T-helper 22 cell (primary cell): ENCODE measurements around the gene CYP26A1.
"Not testable (repeated sequence)": the region's sequence is repeated elsewhere in the genome, so short reads cannot be mapped to it uniquely, and the experiment has no call there.

Experiments used
- DNase-seq: peaks from one replicate; pipeline ENCODE4 v3.0.0-alpha.2; 2020; ENCODE audit warnings: low read depth

The CYP26A1 gene

GRCh38 chr10:93080350-93081046 lies 6.8 kb downstream of the CYP26A1 start:
- DNase-seq = no peak

GRCh38 chr10:93081318-93081717 lies 7.6 kb downstream of the CYP26A1 start:
- no peak for DNase-seq

- DNase-seq = no peak
Measured at GRCh38 chr10:93081834-93082233, 8.1 kb downstream of the CYP26A1 start.

GRCh38 chr10:93083743-93084539 lies 10.2 kb downstream of the CYP26A1 start:
- DNase-seq = no peak

DNA sequence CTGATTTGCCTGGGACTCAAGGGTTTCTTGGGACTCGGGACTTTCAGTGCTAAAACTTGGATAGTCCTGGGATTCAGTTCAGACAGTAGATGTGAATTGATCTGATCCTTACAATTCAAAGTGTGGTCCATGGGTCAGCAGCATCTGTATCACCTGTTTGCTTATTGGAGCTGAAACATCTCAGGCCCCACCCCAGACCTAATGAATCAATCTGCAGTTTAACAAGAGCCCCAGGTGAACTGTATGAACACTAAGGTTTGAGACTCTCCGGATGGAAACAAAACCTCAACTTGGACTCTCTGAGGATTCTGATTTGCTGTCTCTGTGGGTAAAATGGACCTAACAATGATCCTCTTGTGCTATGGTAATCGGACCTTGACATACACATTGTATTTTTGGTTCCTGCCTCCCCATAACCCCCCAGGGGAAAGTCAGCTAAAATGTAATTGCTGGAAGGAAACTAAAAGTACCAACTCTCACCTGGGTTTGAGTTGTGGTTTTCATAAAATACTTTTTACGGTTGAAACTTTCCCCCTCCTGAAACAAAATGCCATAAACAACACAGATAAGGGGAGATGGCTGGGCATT lies 11.7 kb downstream of the CYP26A1 start:
- DNase-seq = no peak

GRCh38 chr10:93086289-93086688 lies 12.6 kb downstream of the CYP26A1 start:
- no peak for DNase-seq

- no peak for DNase-seq
Measured at GRCh38 chr10:93087846-93088245, 14.2 kb downstream of the CYP26A1 start.

GRCh38 chr10:93088466-93088865 lies 14.8 kb downstream of the CYP26A1 start:
- DNase-seq = no peak

DNA sequence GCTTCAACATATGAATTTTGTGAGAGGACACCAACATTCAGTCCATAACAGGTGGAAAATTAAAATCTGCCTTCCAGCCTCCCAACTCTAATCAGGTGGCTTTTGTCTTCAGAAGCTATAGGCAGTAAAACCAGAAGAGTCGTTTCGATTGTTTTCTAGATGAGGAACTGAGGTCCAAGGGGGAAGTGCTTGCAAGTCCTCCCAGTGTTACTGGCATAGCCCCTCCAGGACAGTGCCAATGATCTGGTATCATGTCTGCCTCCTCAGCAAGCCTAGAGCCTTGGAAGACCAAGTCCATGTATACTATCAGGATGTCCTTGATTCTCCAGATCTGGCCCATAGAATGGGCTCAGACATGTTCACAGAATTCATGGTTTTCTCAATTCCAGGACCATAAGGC lies 16.9 kb downstream of the CYP26A1 start:
- no peak for DNase-seq

- DNase-seq = no peak
Measured at GRCh38 chr10:93091960-93092359, 18.3 kb downstream of the CYP26A1 start.

DNA sequence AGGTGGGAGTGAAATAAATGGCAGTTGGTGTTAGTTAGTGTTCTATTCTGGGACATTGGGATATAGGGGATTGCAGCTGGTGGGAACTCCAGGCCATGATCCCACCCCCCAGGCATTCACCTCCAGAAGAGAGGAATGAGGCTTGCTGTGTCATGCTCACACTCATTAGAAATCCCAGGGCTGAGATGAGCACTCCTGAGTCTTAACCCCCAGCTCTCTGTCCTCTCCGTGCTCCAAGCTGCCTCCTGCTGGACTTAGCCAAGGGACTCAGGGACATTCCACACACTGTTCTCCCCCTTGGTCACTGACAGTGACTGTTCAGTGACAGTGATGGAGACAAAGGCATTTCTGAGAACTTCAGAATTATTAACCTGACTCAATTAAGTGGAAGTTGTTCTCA lies 21.5 kb downstream of the CYP26A1 start:
- no peak for DNase-seq

DNA sequence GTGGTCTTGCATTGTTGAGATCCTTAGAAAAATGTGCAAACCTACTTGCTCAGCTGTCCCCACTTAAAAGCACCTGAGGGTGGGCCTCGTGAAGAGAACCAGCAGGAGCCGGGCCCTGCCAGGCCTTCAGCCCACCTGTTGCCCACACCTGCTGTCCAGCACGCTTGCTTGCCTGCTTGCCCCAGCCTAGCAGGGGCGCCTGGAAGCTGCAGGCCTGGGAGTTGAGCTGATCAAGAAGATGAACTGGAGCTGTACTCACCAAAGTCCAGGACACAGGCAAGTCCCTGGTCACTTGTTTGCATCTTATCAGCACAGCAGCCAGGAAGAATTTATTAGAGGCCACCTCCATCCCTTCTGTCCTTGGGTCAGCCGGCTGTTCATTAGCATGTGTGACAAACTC lies 23.2 kb downstream of the CYP26A1 start:
- no peak for DNase-seq

DNA sequence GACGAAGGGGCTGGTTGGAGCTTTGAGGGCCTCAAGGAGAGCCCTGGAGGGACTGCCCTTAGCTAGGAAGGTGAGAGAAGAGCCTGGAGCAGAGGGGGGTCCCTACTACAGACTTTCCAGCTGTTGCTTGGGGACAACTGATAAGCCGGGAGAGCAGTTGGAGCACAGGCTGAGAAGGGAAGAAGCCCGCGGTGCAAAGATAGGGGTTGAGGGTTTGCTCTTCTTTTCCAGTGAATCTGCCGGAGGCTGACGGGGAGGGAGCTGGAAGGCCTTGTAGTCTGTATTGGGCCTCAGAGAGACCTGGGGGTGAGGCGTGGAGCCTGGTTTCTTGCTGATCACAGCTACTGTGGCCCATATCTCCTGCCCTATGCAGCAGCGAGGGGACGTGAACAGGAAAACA lies 23.7 kb downstream of the CYP26A1 start:
- DNase-seq = no peak

GRCh38 chr10:93098816-93099215 lies 25.1 kb downstream of the CYP26A1 start:
- no peak for DNase-seq

GRCh38 chr10:93099670-93100069 lies 26.0 kb downstream of the CYP26A1 start:
- DNase-seq = no peak

- not testable (repeated sequence) for DNase-seq
Measured at GRCh38 chr10:93101148-93101547, 27.5 kb downstream of the CYP26A1 start.

- DNase-seq = no peak
Measured at GRCh38 chr10:93103953-93104352, 30.3 kb downstream of the CYP26A1 start.

DNA sequence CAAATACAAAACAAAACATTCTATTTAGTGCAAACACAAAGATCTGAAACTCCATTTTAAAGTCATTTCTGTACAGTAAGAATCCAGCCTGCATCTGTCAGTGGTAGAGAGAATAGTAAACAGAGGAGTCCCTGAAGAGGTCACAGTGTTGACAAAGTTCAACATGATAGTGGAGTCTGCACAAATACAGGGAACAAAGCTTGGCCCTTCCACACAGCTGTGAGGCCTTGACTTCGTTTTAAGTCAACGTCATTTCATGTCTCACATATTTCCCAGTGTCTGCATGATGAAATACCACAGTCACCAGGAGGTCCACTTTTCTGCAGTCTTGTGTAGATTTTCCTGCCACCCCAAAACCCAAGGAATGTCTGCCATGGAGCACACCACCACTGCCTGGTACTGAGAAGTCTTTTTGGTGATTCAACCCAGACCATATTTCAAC lies 33.0 kb downstream of the CYP26A1 start:
- DNase-seq = no peak

DNA sequence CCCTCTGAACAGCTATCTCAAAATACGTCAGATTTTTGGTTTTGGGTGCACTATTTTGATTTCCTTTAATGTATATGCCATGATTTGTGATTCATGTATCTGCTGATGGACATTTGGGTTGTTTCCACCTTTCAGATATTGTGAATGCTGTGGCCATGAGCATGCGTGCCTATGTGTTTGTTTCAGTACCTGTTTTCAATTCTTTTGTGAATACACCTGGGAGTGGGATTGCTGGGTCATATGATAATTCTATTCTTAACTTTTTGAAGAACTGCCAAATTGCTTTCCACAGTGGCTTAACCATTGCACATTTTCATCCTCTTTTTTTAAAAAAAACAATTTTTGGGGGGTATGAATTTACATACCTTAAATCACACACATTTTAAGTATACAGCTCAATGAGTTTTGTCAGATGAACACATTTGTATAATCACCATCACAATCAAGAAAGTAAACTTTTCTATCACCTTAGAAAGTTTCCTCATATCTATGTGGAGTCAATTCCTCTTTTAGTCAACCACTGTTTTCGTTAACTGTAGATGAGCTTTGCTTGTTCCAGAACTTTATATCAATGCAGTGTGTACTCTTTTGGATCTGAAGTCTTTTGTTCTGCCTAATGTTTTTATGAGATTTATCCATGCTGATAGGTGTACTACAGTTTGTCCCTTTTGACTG lies 36.9 kb downstream of the CYP26A1 start:
- DNase-seq = no peak

- DNase-seq = no peak
Measured at GRCh38 chr10:93113042-93113441, 39.3 kb downstream of the CYP26A1 start.

- DNase-seq = peak; percentile 34
Measured at GRCh38 chr10:93115661-93116383, 42.1 kb downstream of the CYP26A1 start.

DNA sequence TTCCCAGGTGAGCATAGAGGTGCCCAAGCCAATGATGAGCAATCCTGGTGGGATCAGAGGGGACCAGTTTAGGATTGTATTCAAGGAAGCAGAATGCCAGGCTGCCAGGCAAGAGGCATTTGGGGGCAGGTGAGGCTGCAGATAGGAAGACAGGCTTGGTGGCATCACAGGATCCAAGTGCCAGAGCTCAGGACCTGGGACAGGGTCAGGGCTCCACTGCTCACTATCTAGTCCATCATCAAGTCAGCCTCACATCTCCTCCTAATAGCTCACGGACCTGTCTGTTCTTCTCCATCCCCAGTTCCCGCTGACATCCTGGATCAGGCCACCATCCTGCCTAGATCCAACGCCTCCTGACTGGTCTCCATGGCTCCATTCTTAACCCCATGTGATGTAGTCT lies 47.6 kb downstream of the CYP26A1 start:
- DNase-seq = no peak
